ENCODE measurements around the gene ACSS1. TPM values are rescaled to one million over a fixed set of nuclear protein-coding genes. Genes with fewer than 3 reads are reported as not detected.

Gene ACSS1
- total RNA-seq, 4 donors from 2014 or later, result 38.5 to 55.5 (median 42.2) TPM

DNA sequence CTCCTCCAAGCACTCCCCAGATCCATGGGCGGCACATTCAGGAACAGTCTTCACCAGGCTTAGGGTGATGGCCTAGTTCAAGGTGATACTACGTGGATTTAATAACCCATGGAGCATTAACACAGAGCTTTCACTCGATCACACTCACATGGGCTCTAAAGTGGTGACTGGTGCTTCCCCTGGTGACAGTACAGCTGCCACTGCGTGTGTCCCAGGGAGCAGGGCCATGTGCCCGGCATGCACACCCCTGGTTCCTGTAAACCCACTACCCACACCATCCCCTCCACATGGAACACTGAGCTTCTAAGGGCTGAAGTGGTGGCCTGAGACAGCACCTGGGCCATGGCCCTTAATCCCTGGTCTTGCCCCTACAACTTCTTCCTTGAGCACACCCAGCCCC, 37.6 kb downstream of the ACSS1 start:
- Histone ChIP-seq H3K4me1 (peaks cover 0 to 33% (median 2%) of the 10 kb centered on the region in 4 donors), H3K27me3 (no peaks in the 10 kb centered on the region), H3K36me3 (peaks cover 0 to 82% (median 0%) of the 10 kb centered on the region in 3 donors), H3K4me3 (no peak overlapping the region), H3K27ac (no peak overlapping the region), H3K9me3 (no peaks in the 10 kb centered on the region)
- no peak for DNase-seq (ENCODE audit: low spot score in 2 of 2)
- no peak for TF ChIP-seq POLR2A (IDR thresholded peaks at IDR 0.05)
- TF ChIP-seq, protein P1, sequence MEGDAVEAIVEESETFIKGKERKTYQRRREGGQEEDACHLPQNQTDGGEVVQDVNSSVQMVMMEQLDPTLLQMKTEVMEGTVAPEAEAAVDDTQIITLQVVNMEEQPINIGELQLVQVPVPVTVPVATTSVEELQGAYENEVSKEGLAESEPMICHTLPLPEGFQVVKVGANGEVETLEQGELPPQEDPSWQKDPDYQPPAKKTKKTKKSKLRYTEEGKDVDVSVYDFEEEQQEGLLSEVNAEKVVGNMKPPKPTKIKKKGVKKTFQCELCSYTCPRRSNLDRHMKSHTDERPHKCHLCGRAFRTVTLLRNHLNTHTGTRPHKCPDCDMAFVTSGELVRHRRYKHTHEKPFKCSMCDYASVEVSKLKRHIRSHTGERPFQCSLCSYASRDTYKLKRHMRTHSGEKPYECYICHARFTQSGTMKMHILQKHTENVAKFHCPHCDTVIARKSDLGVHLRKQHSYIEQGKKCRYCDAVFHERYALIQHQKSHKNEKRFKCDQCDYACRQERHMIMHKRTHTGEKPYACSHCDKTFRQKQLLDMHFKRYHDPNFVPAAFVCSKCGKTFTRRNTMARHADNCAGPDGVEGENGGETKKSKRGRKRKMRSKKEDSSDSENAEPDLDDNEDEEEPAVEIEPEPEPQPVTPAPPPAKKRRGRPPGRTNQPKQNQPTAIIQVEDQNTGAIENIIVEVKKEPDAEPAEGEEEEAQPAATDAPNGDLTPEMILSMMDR (IDR thresholded peaks at IDR 0.05), result no peak
- no peak for TF ChIP-seq EP300 (IDR thresholded peaks at IDR 0.05)
- WGBS, 2 donors, result 93 to 96% methylated on average over 4 to 5 of the region's 5 CpGs

DNA sequence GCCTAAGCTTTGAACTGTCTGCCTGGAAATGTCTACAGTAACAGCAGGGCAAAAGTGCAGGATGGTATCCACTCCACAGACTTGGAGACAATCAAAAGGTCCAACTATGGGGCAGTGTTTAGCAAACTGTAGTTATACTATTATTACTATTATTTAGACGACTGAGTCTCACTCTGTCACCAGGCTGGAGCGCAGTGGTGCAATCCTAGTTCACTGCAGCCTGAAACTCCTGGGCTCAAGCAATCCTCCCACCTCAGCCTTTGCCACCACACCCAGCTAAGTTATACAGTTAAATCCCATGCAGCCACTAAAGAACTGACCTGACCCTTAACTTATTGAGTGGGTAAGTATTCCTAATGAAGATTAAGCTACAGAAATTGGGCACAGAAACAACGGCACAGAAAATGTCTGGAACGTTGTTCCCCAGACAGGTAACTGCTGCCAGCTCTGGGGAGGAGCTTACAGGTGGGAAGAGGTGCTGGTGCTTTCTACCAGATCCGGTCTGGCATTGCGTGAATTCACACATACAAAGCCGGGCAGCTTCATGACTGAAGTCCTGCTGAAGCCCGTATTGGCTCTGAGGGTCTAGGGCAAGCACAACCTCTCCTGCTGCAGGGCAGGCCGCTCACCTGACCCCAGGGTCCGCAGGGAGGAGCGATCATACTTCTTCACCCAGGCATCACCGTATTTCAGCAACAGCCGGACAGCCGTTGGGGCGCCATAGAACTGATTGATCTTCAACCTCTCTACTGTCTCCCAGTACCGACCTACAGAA, 38.4 kb downstream of the ACSS1 start:
- Histone ChIP-seq H3K4me3 (no peak overlapping the region), H3K27me3 (no peaks in the 10 kb centered on the region), H3K9me3 (no peaks in the 10 kb centered on the region), H3K36me3 (peaks cover 0 to 90% (median 0%) of the 10 kb centered on the region in 3 donors), H3K4me1 (peaks cover 0 to 26% (median 2%) of the 10 kb centered on the region in 4 donors), H3K27ac (no peak overlapping the region)
- no peak for DNase-seq (ENCODE audit: low spot score in 2 of 2)
- TF ChIP-seq POLR2A (IDR thresholded peaks at IDR 0.05) (no peak), EP300 (IDR thresholded peaks at IDR 0.05) (no peak)
- TF ChIP-seq, protein P1 (IDR thresholded peaks at IDR 0.05), result no peak
- 89 to 91% methylated on average over 14 to 16 of the region's 16 CpGs for WGBS, 2 donors

DNA sequence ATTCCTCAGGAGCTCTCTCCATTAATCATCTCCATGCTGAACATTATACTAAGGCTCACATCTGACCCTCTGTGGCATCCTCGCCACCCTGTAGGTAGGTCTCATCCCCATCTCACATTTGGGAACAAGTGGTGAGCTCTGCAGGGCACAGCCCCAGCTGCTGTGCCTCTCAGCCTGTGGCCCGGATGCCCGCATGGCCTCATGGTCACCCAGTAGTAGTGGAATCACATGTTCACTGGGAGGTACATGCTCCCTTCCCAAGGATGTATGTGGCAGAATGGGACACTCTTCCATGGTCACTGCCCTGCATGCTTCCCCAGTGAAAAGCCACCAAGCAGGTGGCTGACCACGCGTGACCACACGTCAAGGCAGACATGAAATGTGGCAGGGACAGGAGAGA, 39.1 kb downstream of the ACSS1 start:
- Histone ChIP-seq H3K27ac (no peak overlapping the region), H3K27me3 (no peaks in the 10 kb centered on the region), H3K36me3 (peaks cover 0 to 90% (median 2%) of the 10 kb centered on the region in 3 donors), H3K9me3 (no peaks in the 10 kb centered on the region), H3K4me3 (no peak overlapping the region), H3K4me1 (peaks cover 0 to 19% (median under 1%) of the 10 kb centered on the region in 4 donors)
- WGBS, 2 donors, result 94% methylated on average over 6 of the region's 6 CpGs
- no peak for DNase-seq (ENCODE audit: low spot score in 2 of 2)
- TF ChIP-seq EP300 (IDR thresholded peaks at IDR 0.05) (no peak), POLR2A (IDR thresholded peaks at IDR 0.05) (no peak)
- TF ChIP-seq, protein P1 (IDR thresholded peaks at IDR 0.05), result no peak

DNA sequence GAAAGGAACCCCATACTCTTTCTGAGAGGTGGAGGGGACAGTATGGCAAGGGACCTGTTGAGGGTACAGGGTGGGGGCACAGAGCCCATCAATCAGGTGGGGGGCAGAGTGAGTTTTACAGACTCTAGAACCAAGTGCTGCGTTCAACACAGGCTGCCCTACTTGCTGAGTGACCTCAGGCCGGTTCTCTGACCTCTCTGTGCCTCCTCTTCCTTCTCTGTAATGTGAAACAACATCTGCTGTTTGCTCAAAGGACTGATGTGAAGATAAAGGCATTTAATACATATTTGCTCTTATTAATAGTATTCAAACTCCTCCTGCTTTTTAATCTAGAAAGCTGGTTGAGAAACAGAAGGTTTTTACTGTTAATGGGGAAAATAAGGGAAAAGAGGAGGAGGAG, 39.5 kb downstream of the ACSS1 start:
- 75 to 76% methylated on average over 2 of the region's 2 CpGs for WGBS, 2 donors
- no peak for DNase-seq (ENCODE audit: low spot score in 2 of 2)
- peaks cover 0 to 90% (median 6%) of the 10 kb centered on the region in 3 donors for H3K36me3 ChIP-seq
- H3K27me3 ChIP-seq, result no peaks in the 10 kb centered on the region
- no peaks in the 10 kb centered on the region for H3K9me3 ChIP-seq
- H3K4me1 ChIP-seq, result peaks cover 0 to 16% (median 0%) of the 10 kb centered on the region in 4 donors
- no peak overlapping the region for H3K4me3 ChIP-seq
- H3K27ac ChIP-seq, result no peak overlapping the region
- TF ChIP-seq POLR2A (IDR thresholded peaks at IDR 0.05) (no peak), EP300 (IDR thresholded peaks at IDR 0.05) (no peak)
- TF ChIP-seq, protein P1 (IDR thresholded peaks at IDR 0.05), result no peak

DNA sequence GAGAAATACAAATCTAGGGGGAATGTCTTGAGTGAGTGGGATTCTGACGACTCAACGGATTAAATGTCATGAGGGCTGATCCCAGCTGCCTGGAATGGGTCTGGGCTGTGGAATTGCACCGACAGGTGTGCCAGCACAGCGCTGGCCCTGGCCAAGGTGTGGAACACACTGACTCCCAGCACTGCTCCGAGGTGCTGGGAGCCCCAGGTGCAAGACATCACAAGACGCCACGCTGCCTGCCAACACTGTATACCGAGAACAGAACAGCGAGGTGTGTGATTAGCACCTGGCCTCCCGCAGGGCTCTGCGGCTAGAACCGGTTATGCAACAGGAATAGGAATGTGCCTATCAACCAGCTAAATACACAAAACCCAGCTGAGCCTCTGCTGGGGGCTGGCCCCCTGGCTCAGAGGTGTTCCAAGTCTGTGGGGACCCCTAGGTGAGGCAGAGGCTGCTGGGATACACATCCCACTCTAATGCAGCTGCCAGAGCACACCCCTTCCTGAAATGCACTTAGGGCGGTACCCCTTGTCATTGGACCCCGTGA, 40.6 kb downstream of the ACSS1 start:
- Histone ChIP-seq H3K27ac (no peak overlapping the region), H3K4me1 (peaks cover 0 to 7% (median 0%) of the 10 kb centered on the region in 4 donors), H3K9me3 (no peaks in the 10 kb centered on the region), H3K27me3 (no peaks in the 10 kb centered on the region), H3K4me3 (no peak overlapping the region), H3K36me3 (peaks cover 0 to 91% (median 17%) of the 10 kb centered on the region in 3 donors)
- TF ChIP-seq EP300 (IDR thresholded peaks at IDR 0.05) (no peak), POLR2A (IDR thresholded peaks at IDR 0.05) (no peak)
- TF ChIP-seq, protein P1 (IDR thresholded peaks at IDR 0.05), result no peak
- 77 to 80% methylated on average over 14 of the region's 14 CpGs for WGBS, 2 donors
- no peak for DNase-seq (ENCODE audit: low spot score in 2 of 2)

All from tibial nerve (tissue), 4 donors.